Activated gamma-delta T cell (primary cell): Measurements from ENCODE around the gene OFD1.

Experiments used
- DNase-seq: peaks from one replicate; lab custom pipeline; 2025; lab: John Stamatoyannopoulos, UW

The OFD1 gene

GRCh38 chrX:13754765-13755164 is 20.2 kb downstream of the OFD1 start:
- DNase-seq, result no peak

- DNase-seq, result no peak
Measured at GRCh38 chrX:13755254-13755653, 20.7 kb downstream of the OFD1 start.

- DNase-seq, result no peak
Measured at GRCh38 chrX:13756381-13756780, 21.8 kb downstream of the OFD1 start.

GRCh38 chrX:13759152-13759718 is 24.7 kb downstream of the OFD1 start:
- no peak for DNase-seq

- DNase-seq, result no peak
Measured at GRCh38 chrX:13760426-13760825, 25.9 kb downstream of the OFD1 start.

DNA sequence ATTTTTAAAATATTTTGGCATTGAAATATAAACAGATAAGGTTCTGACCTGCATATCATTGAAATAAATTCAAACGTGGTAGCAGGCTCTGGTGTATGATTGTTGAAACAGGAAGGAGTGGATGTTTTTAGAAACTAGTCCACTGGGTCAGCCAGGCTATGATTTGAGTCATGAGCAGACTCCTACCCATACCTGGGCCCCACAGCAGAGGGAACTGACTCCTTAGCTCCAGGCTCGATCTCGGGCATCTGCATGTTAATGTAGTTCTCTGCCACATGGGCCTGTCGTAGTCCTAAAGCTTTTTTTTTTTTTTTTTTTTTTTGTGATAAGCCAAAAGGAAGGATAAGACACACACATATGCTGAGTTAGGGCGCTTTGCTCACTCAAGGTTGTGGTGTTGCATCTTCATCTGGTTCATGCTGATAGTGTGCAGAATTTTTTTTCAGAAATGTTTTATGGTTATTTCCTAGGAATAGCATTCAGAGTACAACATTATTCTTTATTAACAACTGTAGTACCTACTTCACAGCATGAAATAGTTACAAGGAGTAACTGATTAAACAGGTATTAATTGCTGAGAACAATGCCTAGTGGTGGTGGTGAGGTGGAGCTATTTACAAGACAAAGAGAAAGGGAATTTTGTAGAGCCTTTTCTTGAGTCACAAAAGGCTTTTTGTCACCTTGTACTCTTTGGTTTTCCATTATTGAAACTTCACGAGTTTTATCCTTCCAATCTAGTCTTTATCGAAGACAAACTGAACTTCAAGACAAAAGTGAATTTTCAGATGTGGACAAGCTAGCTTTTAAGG is 27.3 kb downstream of the OFD1 start:
- DNase-seq, result no peak

DNA sequence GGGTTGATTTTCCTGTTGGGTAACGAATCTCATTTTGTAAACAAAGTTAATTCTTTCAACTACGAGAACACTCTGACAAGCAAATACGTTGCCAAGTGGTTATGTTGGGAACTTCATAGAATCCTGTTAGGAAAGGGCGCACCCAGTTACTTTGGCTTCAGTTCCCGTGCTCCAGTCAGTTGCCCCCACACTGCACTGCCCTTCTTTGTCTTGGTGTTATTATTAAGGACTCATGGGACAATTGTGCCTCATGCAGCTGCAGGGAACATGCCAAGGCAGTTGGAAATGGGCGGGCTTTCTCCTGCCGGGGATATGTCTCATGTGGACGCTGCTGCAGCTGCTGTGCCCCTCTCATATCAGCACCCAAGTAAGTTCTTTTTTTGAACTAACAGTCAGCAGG is 28.9 kb downstream of the OFD1 start:
- DNase-seq, result no peak

DNA sequence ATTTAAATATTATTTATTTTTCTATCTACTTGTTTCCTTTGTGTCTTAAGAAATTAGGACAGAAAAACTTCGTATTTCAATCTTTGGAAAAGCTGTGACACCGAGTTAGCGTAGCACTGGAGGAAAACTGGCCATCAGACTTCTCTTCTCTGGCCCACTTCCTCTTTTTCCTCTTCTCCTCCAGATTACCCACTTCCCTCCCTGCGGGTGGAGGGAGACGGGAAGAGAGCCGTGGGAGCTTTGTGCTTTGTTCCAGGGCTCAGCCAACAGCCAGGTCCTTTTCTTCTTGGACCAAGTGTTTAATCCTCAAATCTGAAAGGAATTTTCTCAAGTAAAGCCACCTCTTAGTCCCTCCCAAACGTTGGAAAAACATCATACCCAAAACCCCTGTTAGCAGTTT is 29.7 kb downstream of the OFD1 start:
- no peak for DNase-seq

DNA sequence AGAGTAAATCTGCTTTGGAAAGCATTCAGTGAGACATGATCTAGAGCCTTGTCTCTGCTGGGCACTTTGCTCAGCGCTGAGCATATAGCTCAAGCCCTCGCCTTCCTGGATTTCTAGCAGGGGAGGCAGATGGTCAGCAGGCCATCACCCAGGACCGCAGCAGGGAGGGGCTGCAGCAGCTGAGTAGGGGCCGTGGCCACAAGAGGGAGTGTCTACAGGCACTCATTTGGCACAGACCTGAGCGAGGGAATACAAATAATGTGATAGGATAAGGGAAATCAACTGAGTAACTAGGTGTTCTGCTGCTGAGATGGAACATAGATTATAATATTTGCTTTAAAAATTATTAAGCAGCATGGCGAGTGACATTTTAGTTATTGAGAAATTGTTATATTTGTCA is 30.2 kb downstream of the OFD1 start:
- no peak for DNase-seq

DNA sequence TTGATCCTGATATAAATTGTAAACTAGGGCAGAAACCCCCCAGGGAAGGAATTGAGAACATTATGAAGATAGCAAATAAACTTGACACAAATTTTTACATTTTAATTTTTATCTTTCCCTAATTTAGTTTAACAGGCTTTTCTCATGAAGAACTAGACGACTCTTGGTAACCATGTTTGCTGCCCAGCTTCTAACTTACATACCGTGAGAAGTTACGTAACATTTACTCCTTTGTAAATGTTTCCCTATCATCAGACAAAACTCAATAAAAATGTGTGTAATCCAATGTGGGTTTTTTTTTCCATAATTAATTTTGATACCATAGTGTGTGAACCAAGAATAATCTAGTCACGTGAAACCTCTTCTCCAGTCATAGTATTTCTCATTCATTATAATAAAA is 34.4 kb downstream of the OFD1 start:
- no peak for DNase-seq

- no peak for DNase-seq
Measured at GRCh38 chrX:13770013-13770535, 35.5 kb downstream of the OFD1 start.

DNA sequence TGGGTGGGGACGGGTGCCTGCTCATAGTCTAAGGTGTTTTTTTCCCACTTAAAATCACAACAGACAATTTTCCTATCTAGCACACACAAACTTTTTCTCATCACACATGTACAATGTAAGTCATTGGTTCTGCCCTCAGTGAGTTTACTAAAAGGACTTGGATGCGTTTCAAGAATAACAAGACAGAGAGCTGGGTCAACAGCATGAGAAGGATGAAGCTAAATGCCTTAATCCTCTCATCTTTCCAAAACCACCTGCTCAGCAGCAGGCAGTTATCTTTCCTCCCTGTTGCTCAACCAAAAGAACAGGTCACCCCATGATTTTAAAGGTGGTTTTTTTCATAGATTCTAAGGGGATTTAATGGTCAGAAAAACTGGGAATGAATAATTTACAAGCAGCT is 40.1 kb downstream of the OFD1 start:
- no peak for DNase-seq

GRCh38 chrX:13775837-13776236 is 41.3 kb downstream of the OFD1 start:
- DNase-seq, result no peak

GRCh38 chrX:13776387-13776786 is 41.8 kb downstream of the OFD1 start:
- no peak for DNase-seq

- DNase-seq, result no peak
Measured at GRCh38 chrX:13778916-13779315, 44.4 kb downstream of the OFD1 start.

DNA sequence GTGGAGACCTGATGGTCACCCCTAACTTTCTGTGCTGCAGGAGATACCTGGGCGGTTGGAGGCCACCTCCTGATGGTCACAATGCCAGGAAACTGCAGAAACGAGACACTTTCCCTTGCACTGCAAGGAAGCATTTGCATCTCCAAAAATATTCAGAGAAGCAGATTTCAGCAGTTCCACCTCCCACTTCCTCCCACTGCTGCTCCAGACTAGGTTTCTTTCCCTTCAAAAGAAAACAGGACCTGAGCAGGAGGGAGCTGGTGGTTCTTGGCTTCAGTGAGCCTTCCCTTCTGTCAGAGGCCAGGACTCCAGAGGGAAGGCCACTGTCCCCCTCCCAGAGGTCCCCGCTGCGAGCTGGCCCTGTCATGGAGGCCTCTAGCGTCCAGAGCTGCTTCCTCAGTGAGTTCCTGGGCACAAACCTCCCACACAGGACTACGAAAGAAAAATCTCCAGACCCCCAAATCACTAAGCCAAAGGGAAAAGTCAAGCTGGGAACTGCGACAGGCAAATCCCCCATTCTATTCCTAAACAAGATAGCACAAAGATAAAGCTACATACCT is 46.4 kb downstream of the OFD1 start:
- DNase-seq, result no peak

DNA sequence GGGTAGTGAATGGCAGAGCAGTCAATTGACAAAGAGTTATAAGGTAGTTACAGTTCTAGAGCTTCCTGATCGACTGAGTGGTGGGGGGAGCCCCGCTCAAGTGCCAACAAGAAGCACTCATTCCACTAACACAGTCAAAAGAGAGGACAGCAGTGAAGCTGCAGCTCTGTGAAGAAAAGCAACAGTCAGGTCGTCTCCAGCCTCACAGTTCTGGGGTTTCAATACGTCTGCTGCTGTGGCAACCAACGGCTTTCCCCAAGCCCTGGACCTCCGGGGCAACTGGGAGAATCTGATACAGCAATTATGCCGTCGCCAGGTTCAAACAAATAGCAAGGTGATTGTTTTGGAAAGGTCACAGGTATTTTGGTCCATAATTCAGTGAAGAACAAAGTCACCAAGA is 51.5 kb downstream of the OFD1 start:
- DNase-seq, result no peak

DNA sequence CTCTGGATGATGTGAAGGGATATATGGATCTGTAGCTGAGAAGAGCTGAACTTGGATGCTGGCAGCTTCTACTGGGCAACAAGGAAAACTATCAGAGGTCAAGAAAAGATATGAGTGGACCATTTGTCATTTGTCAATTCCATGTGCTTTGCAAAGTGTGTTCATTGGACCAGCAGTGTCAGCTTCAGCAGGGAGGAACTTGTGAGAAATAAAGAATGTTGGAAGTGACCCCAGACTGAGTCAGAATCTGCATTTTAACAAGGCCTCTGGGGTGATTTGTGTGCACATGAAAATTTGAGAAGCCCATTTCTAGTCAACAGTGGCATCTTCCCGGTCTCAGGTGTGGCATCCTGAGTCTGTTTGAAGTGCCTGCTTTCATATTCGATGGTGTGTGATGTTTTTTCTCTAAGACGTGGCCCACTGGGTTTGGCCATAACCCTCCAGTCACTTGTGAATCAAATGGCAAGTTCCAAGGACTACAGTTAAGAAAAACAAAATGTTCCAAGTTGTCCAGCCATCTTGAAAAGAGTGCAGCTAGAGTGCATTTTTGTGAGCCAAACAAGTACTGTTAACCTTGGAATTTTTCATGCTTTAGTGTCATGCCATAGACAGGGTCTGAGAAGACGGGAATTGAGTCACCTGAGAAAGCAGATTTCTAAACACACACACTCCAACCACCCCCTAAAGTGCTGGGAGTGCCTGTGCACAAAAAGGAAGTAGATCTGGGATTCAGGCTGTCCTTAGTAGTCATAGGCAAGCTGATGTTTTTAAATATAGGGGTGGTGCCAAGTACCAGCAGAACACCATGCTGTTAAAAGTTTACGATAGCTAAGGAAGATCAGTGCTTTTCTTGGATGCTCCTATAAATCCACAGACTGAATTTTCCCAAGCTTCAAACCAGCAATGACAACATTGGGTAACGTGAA is 55.9 kb downstream of the OFD1 start:
- no peak for DNase-seq

- DNase-seq, result no peak
Measured at GRCh38 chrX:13791145-13791544, 56.6 kb downstream of the OFD1 start.

- DNase-seq, result no peak
Measured at GRCh38 chrX:13791559-13791958, 57.0 kb downstream of the OFD1 start.

- no peak for DNase-seq
Measured at GRCh38 chrX:13793897-13794296, 59.3 kb downstream of the OFD1 start.

GRCh38 chrX:13794417-13794816 is 59.9 kb downstream of the OFD1 start:
- no peak for DNase-seq
